Endothelial cell of umbilical vein (primary cell): ENCODE measurements around the gene MGAT4A. TPM values are rescaled to one million over a fixed set of nuclear protein-coding genes. Genes with fewer than 3 reads are reported as not detected.

Experiments
- BruUV-seq: library from RNA; stranded (reverse); fragments of 400-500 nt; replicated peaks from 2 replicates; lab custom pipeline; 2021; lab: Mats Ljungman, UMichigan
- CTCF ChIA-PET: fragments of 300-600, 350-600 bp; sonication (Branson Sonifier 250); formaldehyde crosslinking; loops from one replicate; lab custom pipeline; 2021; ENCODE audit warnings: antibody characterized with exemption, inconsistent platforms; lab: Charles Lee
- POLR2A ChIA-PET: fragments of 300-600, 350-600 bp; sonication (Branson Sonifier 250); formaldehyde crosslinking; loops from one replicate; lab custom pipeline; 2021; ENCODE audit warnings: antibody characterized with exemption, inconsistent platforms; lab: Charles Lee
- DNase-seq: peaks from one replicate; pipeline ENCODE4 v3.0.0-alpha.2; 2011; ENCODE audit warnings: low read depth, low spot score
- FAIRE-seq: peaks from 2 replicates; lab custom pipeline; 2011; peaks lifted over from hg19 to GRCh38; lab: Jason Lieb, UNC
- H2AFZ ChIP-seq: 2 replicates; pipeline ENCODE4 v1.6.0; 2012; ENCODE audit warnings: low read depth, low read length, control low read depth, inconsistent platforms
- H3K27ac ChIP-seq: 2 replicates; pipeline ENCODE4 v1.5.1; 2011; ENCODE audit warnings: low read depth, mild to moderate bottlenecking, control low read depth, low read length, moderate library complexity; ENCODE audit not compliant: insufficient read depth
- H3K27me3 ChIP-seq, 2 experiments: 2 replicates each; pipeline versions ENCODE4 v1.6.0 to v1.6.1; 2011; ENCODE audit warnings: low read length in 2 of 2, mixed read lengths in 1 of 2; ENCODE audit not compliant: control insufficient read depth in 2 of 2, insufficient read depth in 2 of 2
- H3K36me3 ChIP-seq, 2 experiments: 2 replicates in 1 of 2; 3 replicates in 1 of 2; pipeline ENCODE4 v1.5.1; 2011; ENCODE audit warnings: low read length in 2 of 2, mild to moderate bottlenecking in 1 of 2, moderate library complexity in 1 of 2; ENCODE audit not compliant: control insufficient read depth in 2 of 2, insufficient read depth in 2 of 2; ENCODE audit errors: extremely low read depth in 1 of 2
- H3K4me1 ChIP-seq: 3 replicates; pipeline ENCODE4 v1.5.1; 2011; ENCODE audit warnings: mild to moderate bottlenecking, low read length; ENCODE audit not compliant: control insufficient read depth, insufficient read depth; ENCODE audit errors: extremely low read depth
- H3K4me2 ChIP-seq: 2 replicates; pipeline ENCODE4 v1.6.1; 2011; ENCODE audit warnings: low read length, control low read depth, mixed read lengths; ENCODE audit not compliant: insufficient read depth
- H3K4me3 ChIP-seq, 3 experiments: fragments of 200-600 bp in 1 of 3; sonication (generic), shearing (Covaris generic) in 1 of 3; replicated peaks in 1 of 3; 2 replicates each; pipeline ENCODE4 v1.5.1; 2011 to 2016; ENCODE audit warnings: control low read depth in 3 of 3, low read length in 3 of 3, mild to moderate bottlenecking in 2 of 3, inconsistent platforms in 1 of 3, low read depth in 1 of 3, moderate library complexity in 1 of 3; ENCODE audit not compliant: insufficient read depth in 1 of 3
- H3K79me2 ChIP-seq: 2 replicates; pipeline ENCODE4 v1.6.0; 2012; ENCODE audit warnings: low read length, inconsistent platforms; ENCODE audit not compliant: control insufficient read depth, insufficient read depth
- H3K9ac ChIP-seq: replicated peaks from 2 replicates; pipeline ENCODE3; 2011; ENCODE audit warnings: low read length, control low read depth; ENCODE audit not compliant: insufficient read depth; ENCODE audit errors: extremely low read depth
- H3K9me1 ChIP-seq: replicated peaks from 3 replicates; pipeline ENCODE4 v1.6.0; 2011; ENCODE audit warnings: mild to moderate bottlenecking, low read length; ENCODE audit not compliant: control insufficient read depth, insufficient read depth; ENCODE audit errors: extremely low read depth
- H3K9me3 ChIP-seq: replicated peaks from 2 replicates; pipeline ENCODE4 v1.5.1; 2012; ENCODE audit warnings: low read length, inconsistent platforms; ENCODE audit not compliant: control insufficient read depth, insufficient read depth
- H4K20me1 ChIP-seq: replicated peaks from 2 replicates; pipeline ENCODE3; 2011; ENCODE audit warnings: mild to moderate bottlenecking, low read length; ENCODE audit not compliant: control insufficient read depth, insufficient read depth; ENCODE audit errors: extremely low read depth
- CTCF ChIP-seq, 2 donors: IDR thresholded peaks; 1 replicate in 1 of 2; 2 replicates in 1 of 2; pipeline ENCODE4 v1.5.1; 2011; ENCODE audit warnings: low read length in 2 of 2, mild to moderate bottlenecking in 2 of 2, moderate library complexity in 2 of 2, control low read depth in 1 of 2, inconsistent platforms in 1 of 2, low read depth in 1 of 2; ENCODE audit not compliant: insufficient read depth in 1 of 2; ENCODE audit errors: extremely low read depth in 1 of 2
- EZH2 ChIP-seq: IDR thresholded peaks from 2 replicates; pipeline ENCODE4 v1.6.1; 2012; ENCODE audit warnings: borderline replicate concordance, low read depth, mild to moderate bottlenecking, moderate library complexity, low read length, inconsistent platforms; ENCODE audit not compliant: severe bottlenecking
- FOS ChIP-seq: IDR thresholded peaks from 2 replicates; pipeline ENCODE4 v1.6.1; 2011; ENCODE audit warnings: mild to moderate bottlenecking, low read length, moderate library complexity, borderline replicate concordance; ENCODE audit not compliant: insufficient read depth
- GATA2 ChIP-seq: IDR thresholded peaks from 2 replicates; pipeline ENCODE4 v1.7.0; 2011; ENCODE audit warnings: low read depth, mild to moderate bottlenecking, moderate library complexity, mixed read lengths, low read length; ENCODE audit not compliant: insufficient read length, insufficient read depth
- JUN ChIP-seq: IDR thresholded peaks from 2 replicates; pipeline ENCODE4 v1.6.1; 2011; ENCODE audit warnings: borderline replicate concordance, low read depth; ENCODE audit not compliant: insufficient read length, insufficient read depth
- MAX ChIP-seq: IDR thresholded peaks from 2 replicates; pipeline ENCODE4 v1.6.1; 2011; ENCODE audit not compliant: insufficient read depth, insufficient read length
- MYC ChIP-seq: IDR thresholded peaks from one replicate; pipeline ENCODE4 v1.6.1; 2011; ENCODE audit warnings: mild to moderate bottlenecking, low read depth, low read length
- POLR2A ChIP-seq: IDR thresholded peaks from 2 replicates; pipeline ENCODE4 v1.6.1; 2012; ENCODE audit warnings: low read depth, mild to moderate bottlenecking, control low read depth, low read length
- POLR2AphosphoS5 ChIP-seq: IDR thresholded peaks from 2 replicates; pipeline ENCODE4 v1.6.1; 2012; ENCODE audit warnings: low read depth, mild to moderate bottlenecking, control low read depth, low read length, moderate library complexity; ENCODE audit not compliant: insufficient read depth
- dilution Hi-C: fragments of 300-500 bp; cut with MboI; formaldehyde crosslinking; loops from one replicate; pipeline ENCODE4 v1.15.0; 2019; ENCODE audit warnings: low sequenced_read_pairs; ENCODE audit not compliant: extremely low pct_ligation_motif_present
- intact Hi-C: fragments of 100-400 bp; cut with micrococcal nuclease; formaldehyde crosslinking; loops from one replicate; pipeline ENCODE4 v1.10.0; 2022
- polyA plus RNA-seq, 4 experiments: library from polyadenylated mRNA; depleted of rRNA in 3 of 4; stranded (reverse) in 3 of 4; unstranded in 1 of 4; fragments of >200 nt; gene quantifications; 2 replicates each; pipeline versions ENCODE4 v1.2.1 to v1.2.3, GENCODE V29; 2011 to 2012; ENCODE audit warnings: missing spikeins in 1 of 4
- total RNA-seq: library from RNA; stranded (reverse); gene quantifications from 2 replicates; pipeline ENCODE4 v1.2.3, GENCODE V29; 2021

Gene MGAT4A
- total and polyA plus RNA-seq, 2 donors (not counting 3 experiments of a cell fraction or from before 2014, with no cell fraction given): 9.2 to 42.2 TPM

GRCh38 chr2:98605076-98605475 is 125.9 kb downstream of the MGAT4A start:
- DNase-seq (no peak), FAIRE-seq (no peak)
- Histone ChIP-seq H3K36me3 (peaks cover 0 to under 1% of the 10 kb centered on the region in 2 experiments), H3K4me2 (no peak overlapping the region), H2AFZ (no peak overlapping the region), H3K9me3 (no peaks in the 10 kb centered on the region), H3K4me3 (no peak overlapping the region), H3K27ac (no peak overlapping the region), H3K27me3 (no peaks in the 10 kb centered on the region), H3K79me2 (peaks cover 48% of the 10 kb centered on the region), H3K9ac (no peak overlapping the region), H3K4me1 (peaks cover 21% of the 10 kb centered on the region), H4K20me1 (no peaks in the 10 kb centered on the region), H3K9me1 (no peaks in the 10 kb centered on the region)
- TF ChIP-seq POLR2A (no peak), JUN (no peak), FOS (no peak), CTCF (IDR thresholded peaks at IDR 0.05; ENCODE audit: extremely low read depth in 1 of 2, insufficient read depth in 1 of 2, low read depth in 1 of 2, low read length in 2 of 2) (no peak), EZH2 (no peak), GATA2 (no peak), MAX (no peak), POLR2AphosphoS5 (no peak), MYC (no peak)
- intact Hi-C loops (loop anchor here (5.0 kb wide), 1 partner anchor 103 kb away; no protein-coding TSS in a partner anchor), dilution Hi-C loops (no loop called here)
- no TSS peak for BruUV-seq
- ChIA-PET CTCF (interaction anchor here (1.0 to 2.5 kb wide), 3 partner anchors 36 to 192 kb away, joined by 3 to 8 read pairs (median 4); no protein-coding TSS in a partner anchor), POLR2A (no interaction called here)
